Fibroblast of the aortic adventitia (primary cell): ENCODE data around the gene GFOD1. TPM values are rescaled to one million over a fixed set of nuclear protein-coding genes. Genes with fewer than 3 reads are reported as not detected.

Experiments
- DNase-seq: peaks from one replicate; pipeline ENCODE4 v3.0.0-alpha.2; 2010; ENCODE audit warnings: low read depth
- H3K4me3 ChIP-seq: 2 replicates; pipeline ENCODE4 v1.5.1; 2011; ENCODE audit warnings: low read depth, mild to moderate bottlenecking, control low read depth, low read length, moderate library complexity
- total RNA-seq: library from RNA; depleted of rRNA; stranded (reverse); fragments of >200 nt; gene quantifications from 2 replicates; pipeline ENCODE4 v1.2.3, GENCODE V29; 2012; ENCODE audit warnings: low replicate concordance
- TF ChIP-seq, protein P1 (sequence below): IDR thresholded peaks from 2 replicates; pipeline ENCODE4 v1.5.1; 2011; ENCODE audit warnings: mild to moderate bottlenecking, low read length, control low read depth, inconsistent platforms; ENCODE audit not compliant: insufficient read depth

GFOD1 gene
- total RNA-seq, 1 donor = 2.6 TPM

DNA sequence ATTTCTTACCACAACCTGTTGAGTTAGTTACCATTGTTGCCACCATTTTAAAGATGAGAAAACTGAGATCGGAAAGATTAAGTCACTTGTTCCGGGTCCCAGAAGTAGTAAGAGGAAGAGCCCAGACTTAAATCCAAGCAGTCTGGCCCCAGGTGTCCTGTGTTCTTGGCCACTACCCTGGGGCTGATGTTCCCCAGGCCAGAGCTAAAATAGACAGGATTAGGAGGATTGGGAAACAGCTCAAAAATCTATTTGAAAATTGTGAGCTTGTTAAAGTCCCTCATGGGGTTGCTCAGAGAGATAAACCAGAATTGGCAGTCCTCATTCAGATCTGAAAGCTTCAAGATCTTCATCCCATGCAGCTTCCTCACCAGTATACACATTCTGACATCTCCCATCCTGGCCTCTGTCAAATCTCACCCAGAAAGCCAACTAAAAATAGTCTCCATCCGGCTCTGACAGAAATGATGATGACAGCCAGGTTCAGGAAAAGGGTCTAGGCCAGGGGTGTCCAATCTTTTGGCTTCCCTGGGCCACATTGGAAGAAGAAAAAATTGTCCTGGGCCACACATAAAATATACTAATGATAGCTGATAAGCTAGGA lies 62.0 kb downstream of the GFOD1 start:
- DNase-seq = no peak

DNA sequence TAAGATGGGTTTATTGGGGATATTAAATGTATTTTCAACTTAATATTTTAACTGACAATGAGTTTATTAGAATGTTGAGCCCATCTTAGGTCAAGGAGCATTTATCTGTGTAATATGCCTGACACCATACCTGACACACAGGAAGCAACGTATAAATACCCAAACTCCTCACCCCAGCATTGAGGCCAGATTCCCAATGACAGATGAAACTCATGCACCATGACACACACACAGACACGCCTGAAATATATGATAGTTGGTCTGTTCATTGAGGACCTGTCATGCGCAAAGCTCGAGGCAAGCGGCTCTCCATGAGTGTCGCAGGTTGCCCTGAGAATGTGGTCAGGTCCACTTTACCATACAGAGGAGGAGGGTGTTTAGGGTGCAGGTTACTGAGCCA lies 64.1 kb downstream of the GFOD1 start:
- DNase-seq = no peak
- TF ChIP-seq, protein P1, sequence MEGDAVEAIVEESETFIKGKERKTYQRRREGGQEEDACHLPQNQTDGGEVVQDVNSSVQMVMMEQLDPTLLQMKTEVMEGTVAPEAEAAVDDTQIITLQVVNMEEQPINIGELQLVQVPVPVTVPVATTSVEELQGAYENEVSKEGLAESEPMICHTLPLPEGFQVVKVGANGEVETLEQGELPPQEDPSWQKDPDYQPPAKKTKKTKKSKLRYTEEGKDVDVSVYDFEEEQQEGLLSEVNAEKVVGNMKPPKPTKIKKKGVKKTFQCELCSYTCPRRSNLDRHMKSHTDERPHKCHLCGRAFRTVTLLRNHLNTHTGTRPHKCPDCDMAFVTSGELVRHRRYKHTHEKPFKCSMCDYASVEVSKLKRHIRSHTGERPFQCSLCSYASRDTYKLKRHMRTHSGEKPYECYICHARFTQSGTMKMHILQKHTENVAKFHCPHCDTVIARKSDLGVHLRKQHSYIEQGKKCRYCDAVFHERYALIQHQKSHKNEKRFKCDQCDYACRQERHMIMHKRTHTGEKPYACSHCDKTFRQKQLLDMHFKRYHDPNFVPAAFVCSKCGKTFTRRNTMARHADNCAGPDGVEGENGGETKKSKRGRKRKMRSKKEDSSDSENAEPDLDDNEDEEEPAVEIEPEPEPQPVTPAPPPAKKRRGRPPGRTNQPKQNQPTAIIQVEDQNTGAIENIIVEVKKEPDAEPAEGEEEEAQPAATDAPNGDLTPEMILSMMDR = no peak
- no peak overlapping the region for H3K4me3 ChIP-seq

More for the DNA sequence above, 62.0 kb downstream of the GFOD1 start:
- TF ChIP-seq, protein P1 = no peak
- H3K4me3 ChIP-seq = no peak overlapping the region

- H3K4me3 ChIP-seq = no peak overlapping the region
- no peak for DNase-seq
- TF ChIP-seq, protein P1 = no peak
Observed at GRCh38 chr6:13422681-13423221, 64.6 kb downstream of the GFOD1 start.

- TF ChIP-seq, protein P1 = no peak
- DNase-seq = no peak
- no peak overlapping the region for H3K4me3 ChIP-seq
Observed at GRCh38 chr6:13421425-13422059, 65.9 kb downstream of the GFOD1 start.

GRCh38 chr6:13420269-13420668 lies 67.1 kb downstream of the GFOD1 start:
- no peak for DNase-seq
- H3K4me3 ChIP-seq = no peak overlapping the region
- TF ChIP-seq, protein P1 = no peak

GRCh38 chr6:13419422-13420195 lies 67.8 kb downstream of the GFOD1 start:
- TF ChIP-seq, protein P1 = no peak
- H3K4me3 ChIP-seq = no peak overlapping the region
- no peak for DNase-seq
